ENCODE measurements around the gene CNGA3. TPM values are rescaled to one million over a fixed set of nuclear protein-coding genes. Genes with fewer than 3 reads are reported as not detected.
A peak's percentile ranks its signal among the peaks of the same experiment; 100 is the strongest.

Gene CNGA3
- total RNA-seq, 1 experiment from 2014 or later: not detected

DNA sequence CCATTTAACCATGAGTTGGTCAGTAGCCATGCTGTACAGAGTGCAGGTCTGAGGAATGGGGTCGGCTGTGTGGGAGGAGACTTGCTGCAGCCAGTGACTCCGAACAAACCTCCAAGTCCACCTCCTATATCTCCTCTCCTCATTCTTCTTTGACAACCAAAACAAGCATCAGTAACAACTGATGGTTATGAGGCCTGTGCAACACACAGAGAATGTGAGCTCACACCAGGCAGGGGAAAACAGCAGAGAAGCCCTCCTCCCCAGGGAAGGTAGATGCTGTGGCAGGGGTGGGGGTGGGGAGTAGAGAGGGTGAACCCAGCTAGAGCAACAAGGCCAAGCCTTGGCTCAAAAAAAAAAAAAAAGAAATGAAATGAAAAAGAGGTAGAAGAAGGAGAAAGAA is 12.3 kb upstream of the CNGA3 start:
- Mint-ChIP-seq H3K27me3 (ENCODE audit: low read depth) (peaks cover 55% of the 10 kb centered on the region), H3K27ac (peak overlapping the region in 2 of 3 experiments; percentile 54 to 57; a peak in 2 of 7 replicates), H3K4me1 (peaks cover 34 to 49% of the 10 kb centered on the region in 2 experiments), H3K9me3 (peaks cover 11 to 12% of the 10 kb centered on the region in 2 experiments), H3K4me3 (peak overlapping the region; percentile 33 to 65; a peak in 3 of 5 replicates), H3K36me3 (ENCODE audit: insufficient read depth in 1 of 3, low read depth in 3 of 3) (peaks cover 0 to 12% (median 3%) of the 10 kb centered on the region in 3 experiments; a peak in 4 of 7 replicates)
- peak overlapping the region; percentile 1 for H3K4me2 ChIP-seq (ENCODE audit: insufficient read depth, insufficient read length, low read length)
- DNase-seq: no peak
- H3K9me3 ChIP-seq (ENCODE audit: control insufficient read depth, low read depth, low read length): no peaks in the 10 kb centered on the region
- H3K4me1 ChIP-seq (ENCODE audit: insufficient read depth, low read length): peaks cover 10% of the 10 kb centered on the region; the same call in 1 of the 2 replicates
- no peak overlapping the region for H2BK15ac ChIP-seq (ENCODE audit: low read depth, low read length)
- TF ChIP-seq, protein P1, sequence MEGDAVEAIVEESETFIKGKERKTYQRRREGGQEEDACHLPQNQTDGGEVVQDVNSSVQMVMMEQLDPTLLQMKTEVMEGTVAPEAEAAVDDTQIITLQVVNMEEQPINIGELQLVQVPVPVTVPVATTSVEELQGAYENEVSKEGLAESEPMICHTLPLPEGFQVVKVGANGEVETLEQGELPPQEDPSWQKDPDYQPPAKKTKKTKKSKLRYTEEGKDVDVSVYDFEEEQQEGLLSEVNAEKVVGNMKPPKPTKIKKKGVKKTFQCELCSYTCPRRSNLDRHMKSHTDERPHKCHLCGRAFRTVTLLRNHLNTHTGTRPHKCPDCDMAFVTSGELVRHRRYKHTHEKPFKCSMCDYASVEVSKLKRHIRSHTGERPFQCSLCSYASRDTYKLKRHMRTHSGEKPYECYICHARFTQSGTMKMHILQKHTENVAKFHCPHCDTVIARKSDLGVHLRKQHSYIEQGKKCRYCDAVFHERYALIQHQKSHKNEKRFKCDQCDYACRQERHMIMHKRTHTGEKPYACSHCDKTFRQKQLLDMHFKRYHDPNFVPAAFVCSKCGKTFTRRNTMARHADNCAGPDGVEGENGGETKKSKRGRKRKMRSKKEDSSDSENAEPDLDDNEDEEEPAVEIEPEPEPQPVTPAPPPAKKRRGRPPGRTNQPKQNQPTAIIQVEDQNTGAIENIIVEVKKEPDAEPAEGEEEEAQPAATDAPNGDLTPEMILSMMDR (conservative IDR thresholded peaks at IDR 0.05): no peak
- no peak overlapping the region for H3K23ac ChIP-seq (ENCODE audit: insufficient read length, low read depth, low read length)
- no CpG with 5 or more reads among the region's 2 CpGs for WGBS (ENCODE audit: extremely low coverage, insufficient read length, low lambda C conversion rate)
- H3K14ac ChIP-seq (ENCODE audit: insufficient read depth, low read length): no peak overlapping the region
- no peak overlapping the region for H2BK120ac ChIP-seq (ENCODE audit: low read depth, low read length, poor library complexity, severe bottlenecking)
- no peak overlapping the region for H3K4ac ChIP-seq (ENCODE audit: low read depth, low read length)
- H4K5ac ChIP-seq (ENCODE audit: insufficient read length, low read depth, low read length): no peak overlapping the region
- peaks cover 2% of the 10 kb centered on the region; the same call in 1 of the 2 replicates for H3K27me3 ChIP-seq (ENCODE audit: insufficient read depth, low read length)
- no peak overlapping the region for H2AK5ac ChIP-seq (ENCODE audit: insufficient read length, low read length)
- H3K79me1 ChIP-seq (ENCODE audit: insufficient read depth, low read depth, low read length, poor library complexity, severe bottlenecking): no peaks in the 10 kb centered on the region
- no peaks in the 10 kb centered on the region for H3K23me2 ChIP-seq (ENCODE audit: insufficient read length, low read depth, low read length, poor library complexity, severe bottlenecking)
- no peak overlapping the region for H3K9ac ChIP-seq (ENCODE audit: extremely low read depth, insufficient read length, low read length)
- no peak overlapping the region for H2AFZ ChIP-seq (ENCODE audit: low read length)
- no peaks in the 10 kb centered on the region for H4K20me1 ChIP-seq (ENCODE audit: control insufficient read depth, insufficient read depth, insufficient read length)
- H2BK12ac ChIP-seq (ENCODE audit: insufficient read length, low read depth, low read length): no peak overlapping the region
- H3T11ph ChIP-seq (ENCODE audit: low read length): no peak overlapping the region
- no peak overlapping the region for H3K27ac ChIP-seq (ENCODE audit: insufficient read length, low read depth, low read length)
- no peak overlapping the region for H2BK5ac ChIP-seq (ENCODE audit: insufficient read length, low read length)
- no peak overlapping the region for H2BK20ac ChIP-seq (ENCODE audit: low read depth, low read length, poor library complexity, severe bottlenecking)
- no peak overlapping the region for H4K8ac ChIP-seq (replicated peaks; ENCODE audit: insufficient read length, low read depth, low read length)
- H3K18ac ChIP-seq (ENCODE audit: insufficient read length, low read depth, low read length): no peak overlapping the region
- 0 out of 2 replicates have a peak, but pooled peaks cover 2% of the 10 kb centered on the region for H3K79me2 ChIP-seq (ENCODE audit: insufficient read depth, low read length)
- no peak overlapping the region for H4K91ac ChIP-seq (ENCODE audit: insufficient read length, low read depth, low read length)
- no peak overlapping the region for H3K56ac ChIP-seq (ENCODE audit: insufficient read length, low read depth, low read length)
